HUDEP-2 (cell line): ENCODE data around the gene JAGN1.
"Not testable (repeated sequence)": the region's sequence is repeated elsewhere in the genome, so short reads cannot be mapped to it uniquely, and the experiment has no call there.

Experiments used
- DNase-seq, 76 experiments: peaks; one replicate each; lab custom pipeline; 2025; ENCODE audit not compliant: unreplicated experiment in 76 of 76; lab: John Stamatoyannopoulos, UW

Gene JAGN1

DNA sequence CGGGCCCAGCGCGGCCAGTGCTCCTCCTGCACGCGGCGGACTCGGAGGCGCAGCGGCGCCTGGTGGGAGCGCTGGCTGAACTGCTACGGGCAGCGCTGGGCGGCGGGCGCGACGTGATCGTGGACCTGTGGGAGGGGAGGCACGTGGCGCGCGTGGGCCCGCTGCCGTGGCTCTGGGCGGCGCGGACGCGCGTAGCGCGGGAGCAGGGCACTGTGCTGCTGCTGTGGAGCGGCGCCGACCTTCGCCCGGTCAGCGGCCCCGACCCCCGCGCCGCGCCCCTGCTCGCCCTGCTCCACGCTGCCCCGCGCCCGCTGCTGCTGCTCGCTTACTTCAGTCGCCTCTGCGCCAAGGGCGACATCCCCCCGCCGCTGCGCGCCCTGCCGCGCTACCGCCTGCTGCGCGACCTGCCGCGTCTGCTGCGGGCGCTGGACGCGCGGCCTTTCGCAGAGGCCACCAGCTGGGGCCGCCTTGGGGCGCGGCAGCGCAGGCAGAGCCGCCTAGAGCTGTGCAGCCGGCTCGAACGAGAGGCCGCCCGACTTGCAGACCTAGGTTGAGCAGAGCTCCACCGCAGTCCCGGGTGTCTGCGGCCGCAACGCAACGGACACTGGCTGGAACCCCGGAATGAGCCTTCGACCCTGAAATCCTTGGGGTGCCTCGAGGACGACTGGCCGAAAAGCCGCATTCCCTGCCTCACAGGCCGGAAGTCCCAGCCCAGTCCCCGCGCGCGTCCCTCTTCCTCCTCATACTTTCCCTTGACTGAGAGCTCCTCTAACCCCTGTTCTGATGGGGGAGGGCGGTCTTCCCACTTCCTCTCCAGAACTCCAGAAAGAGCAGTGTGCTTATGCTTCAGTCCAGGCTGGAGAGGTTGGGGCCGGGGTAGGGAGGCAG lies 25.1 kb downstream of the JAGN1 start:
- DNase-seq, result peak in 37 of 76 experiments; percentile 10 to 61 (median 38)

DNA sequence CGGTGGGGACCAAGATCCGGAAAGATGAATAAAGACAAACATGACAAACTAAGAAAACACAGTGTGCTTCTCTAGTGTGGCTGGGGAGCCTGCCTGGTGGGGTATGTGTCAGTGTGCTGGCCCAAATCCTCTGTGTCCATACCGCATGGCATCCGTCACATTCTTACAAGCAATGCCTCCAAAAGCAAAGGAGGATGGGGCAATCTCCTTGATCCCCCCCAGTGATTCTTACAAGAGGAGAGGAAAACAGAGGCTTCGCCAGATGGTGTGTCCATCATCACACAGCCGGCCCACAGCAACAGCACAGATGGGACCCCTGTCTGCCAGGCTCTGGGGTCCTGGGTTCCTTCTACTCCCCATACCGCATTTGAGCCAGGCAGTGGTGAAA lies 25.9 kb downstream of the JAGN1 start:
- no peak for DNase-seq

DNA sequence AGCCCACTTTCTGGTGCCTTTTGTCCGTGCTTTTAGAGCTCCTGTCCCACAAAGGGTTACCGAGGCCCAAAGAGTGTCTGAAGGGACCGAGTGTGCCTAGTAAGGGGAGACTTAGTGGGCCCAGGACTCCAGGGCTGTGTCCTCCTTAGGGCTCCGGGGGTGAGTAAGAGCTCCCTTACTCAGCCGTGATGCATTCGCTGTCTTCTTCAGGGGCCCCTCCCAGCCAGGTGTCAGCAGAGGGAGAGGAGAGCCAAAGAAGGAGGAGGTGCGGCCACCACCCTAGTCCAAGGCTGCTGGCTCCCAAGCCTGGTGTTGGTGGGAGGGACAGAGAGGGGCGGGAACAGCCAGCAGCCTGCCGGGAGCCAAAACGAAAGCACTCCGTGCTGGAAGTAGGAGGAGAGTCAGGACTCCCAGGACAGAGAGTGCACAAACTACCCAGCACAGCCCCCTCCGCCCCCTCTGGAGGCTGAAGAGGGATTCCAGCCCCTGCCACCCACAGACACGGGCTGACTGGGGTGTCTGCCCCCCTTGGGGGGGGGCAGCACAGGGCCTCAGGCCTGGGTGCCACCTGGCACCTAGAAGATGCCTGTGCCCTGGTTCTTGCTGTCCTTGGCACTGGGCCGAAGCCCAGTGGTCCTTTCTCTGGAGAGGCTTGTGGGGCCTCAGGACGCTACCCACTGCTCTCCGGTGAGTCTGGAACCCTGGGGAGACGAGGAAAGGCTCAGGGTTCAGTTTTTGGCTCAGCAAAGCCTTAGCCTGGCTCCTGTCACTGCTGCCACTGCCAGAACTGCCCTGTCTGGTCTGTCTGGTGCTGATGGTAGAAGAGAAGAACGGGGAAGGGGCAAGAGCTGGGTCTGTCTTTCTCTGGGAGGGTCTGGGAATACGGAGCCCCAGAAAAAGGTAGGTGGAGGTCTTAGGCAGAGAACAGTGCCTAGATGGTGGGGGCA lies 26.6 kb downstream of the JAGN1 start, which contains the start of gene IL17RC:
Gene IL17RC, plus strand, starts transcription at position 365 of the 947 bp plus-strand sequence. Its CDS starts 218 bp downstream, at position 583.
- DNase-seq, result peak in 69 of 76 experiments; percentile 5 to 81 (median 60)

DNA sequence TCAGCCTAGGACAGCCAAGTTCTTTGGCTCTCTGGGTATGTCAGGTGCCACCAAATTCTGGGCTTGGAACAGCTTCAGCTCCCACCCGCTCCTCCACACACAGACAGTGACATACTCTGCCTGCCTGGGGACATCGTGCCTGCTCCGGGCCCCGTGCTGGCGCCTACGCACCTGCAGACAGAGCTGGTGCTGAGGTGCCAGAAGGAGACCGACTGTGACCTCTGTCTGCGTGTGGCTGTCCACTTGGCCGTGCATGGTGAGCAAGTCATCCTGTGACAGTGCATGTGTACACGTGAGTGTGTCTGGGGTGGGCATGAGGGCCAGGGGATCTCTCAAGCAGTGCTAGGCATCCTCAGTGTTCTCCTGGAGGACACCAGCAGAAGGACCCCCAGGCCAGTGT lies 27.4 kb downstream of the JAGN1 start:
- no peak for DNase-seq

DNA sequence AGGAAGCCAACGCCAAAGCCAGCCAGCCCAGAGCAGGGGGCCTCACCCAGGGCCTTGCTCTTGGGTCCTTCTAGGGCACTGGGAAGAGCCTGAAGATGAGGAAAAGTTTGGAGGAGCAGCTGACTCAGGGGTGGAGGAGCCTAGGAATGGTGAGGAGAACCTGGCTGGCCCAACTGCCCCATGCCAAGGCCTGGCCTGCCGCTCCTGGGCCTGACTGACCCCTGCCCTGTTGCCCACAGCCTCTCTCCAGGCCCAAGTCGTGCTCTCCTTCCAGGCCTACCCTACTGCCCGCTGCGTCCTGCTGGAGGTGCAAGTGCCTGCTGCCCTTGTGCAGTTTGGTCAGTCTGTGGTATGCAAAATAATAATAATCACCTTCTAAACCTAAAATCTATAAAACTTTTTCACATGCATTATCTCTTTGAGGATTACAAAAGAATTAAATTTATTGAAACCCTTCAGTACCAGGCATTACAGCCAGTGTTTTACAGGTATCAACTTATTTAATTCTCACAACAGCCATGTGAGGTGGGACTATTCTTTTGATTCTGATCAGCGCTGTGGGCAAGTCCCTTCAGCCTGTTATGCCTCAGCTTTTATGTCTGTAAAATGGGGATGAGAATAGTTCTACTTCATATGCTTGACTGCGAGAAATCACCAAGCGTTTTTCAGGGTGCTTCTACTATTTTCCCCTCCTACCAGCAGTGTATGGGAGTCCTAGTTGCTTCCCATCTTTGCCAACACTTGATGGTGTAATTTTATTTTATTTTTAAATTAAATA lies 28.0 kb downstream of the JAGN1 start:
- DNase-seq, result no peak

DNA sequence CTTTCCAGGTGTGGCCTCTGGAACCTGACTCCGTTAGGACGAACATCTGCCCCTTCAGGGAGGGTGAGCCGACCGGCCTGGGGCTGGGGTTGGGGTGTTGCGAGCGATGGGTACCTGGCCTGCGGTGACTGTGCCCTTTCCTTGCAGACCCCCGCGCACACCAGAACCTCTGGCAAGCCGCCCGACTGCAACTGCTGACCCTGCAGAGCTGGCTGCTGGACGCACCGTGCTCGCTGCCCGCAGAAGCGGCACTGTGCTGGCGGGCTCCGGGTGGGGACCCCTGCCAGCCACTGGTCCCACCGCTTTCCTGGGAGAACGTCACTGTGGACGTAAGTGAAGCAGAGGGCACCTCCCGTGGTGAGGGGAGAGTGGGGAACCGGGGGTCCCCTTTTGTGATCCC lies 37.7 kb downstream of the JAGN1 start:
- no peak for DNase-seq

DNA sequence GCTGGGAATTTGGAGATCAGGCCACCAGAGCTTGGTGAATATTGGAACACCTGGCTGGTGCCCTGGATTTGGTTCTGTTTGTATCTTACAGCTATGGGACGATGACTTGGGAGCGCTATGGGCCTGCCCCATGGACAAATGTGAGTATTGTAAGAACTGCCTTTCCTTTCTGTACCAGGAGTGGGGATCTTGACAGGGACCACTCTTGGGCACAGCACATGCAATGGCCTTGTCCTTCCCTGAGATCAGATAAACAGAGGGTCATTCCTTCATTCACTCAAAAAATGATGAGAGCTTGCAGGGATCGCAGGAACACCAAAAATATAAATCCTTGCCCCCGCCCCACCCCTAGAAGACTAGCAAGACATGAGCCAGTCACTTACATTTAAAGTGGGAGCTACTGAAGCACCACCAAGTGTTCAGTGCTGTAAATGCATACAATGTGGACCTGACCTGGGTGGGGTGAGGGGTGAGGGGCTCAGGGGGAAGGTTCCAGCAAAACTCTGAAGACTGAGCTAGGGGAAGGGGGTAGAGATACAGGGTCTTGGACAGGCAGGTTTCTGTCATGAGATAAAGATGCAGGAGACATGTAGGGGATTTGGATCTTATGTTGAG lies 40.5 kb downstream of the JAGN1 start:
- peak in 3 of 76 experiments; percentile 7 to 13 (median 8) for DNase-seq

DNA sequence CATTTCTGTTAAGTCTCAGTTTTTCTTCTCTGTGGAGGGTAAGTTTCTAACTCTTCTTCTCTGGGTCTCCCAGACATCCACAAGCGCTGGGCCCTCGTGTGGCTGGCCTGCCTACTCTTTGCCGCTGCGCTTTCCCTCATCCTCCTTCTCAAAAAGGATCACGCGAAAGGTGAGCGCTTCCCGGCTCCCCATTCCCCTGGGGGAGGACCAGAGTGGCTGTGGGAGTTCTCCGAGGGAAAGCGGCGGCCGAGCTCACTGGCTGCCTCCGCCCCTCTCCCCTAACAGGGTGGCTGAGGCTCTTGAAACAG lies 42.1 kb downstream of the JAGN1 start:
- no peak for DNase-seq

DNA sequence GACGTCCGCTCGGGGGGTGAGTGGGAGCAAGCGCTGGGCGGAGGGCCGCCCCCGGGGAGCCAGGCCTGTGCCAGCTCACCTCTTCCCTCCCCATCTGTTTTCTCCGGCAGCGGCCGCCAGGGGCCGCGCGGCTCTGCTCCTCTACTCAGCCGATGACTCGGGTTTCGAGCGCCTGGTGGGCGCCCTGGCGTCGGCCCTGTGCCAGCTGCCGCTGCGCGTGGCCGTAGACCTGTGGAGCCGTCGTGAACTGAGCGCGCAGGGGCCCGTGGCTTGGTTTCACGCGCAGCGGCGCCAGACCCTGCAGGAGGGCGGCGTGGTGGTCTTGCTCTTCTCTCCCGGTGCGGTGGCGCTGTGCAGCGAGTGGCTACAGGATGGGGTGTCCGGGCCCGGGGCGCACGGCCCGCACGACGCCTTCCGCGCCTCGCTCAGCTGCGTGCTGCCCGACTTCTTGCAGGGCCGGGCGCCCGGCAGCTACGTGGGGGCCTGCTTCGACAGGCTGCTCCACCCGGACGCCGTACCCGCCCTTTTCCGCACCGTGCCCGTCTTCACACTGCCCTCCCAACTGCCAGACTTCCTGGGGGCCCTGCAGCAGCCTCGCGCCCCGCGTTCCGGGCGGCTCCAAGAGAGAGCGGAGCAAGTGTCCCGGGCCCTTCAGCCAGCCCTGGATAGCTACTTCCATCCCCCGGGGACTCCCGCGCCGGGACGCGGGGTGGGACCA lies 42.6 kb downstream of the JAGN1 start:
- DNase-seq, result peak in 72 of 76 experiments; percentile 14 to 84 (median 68)

DNA sequence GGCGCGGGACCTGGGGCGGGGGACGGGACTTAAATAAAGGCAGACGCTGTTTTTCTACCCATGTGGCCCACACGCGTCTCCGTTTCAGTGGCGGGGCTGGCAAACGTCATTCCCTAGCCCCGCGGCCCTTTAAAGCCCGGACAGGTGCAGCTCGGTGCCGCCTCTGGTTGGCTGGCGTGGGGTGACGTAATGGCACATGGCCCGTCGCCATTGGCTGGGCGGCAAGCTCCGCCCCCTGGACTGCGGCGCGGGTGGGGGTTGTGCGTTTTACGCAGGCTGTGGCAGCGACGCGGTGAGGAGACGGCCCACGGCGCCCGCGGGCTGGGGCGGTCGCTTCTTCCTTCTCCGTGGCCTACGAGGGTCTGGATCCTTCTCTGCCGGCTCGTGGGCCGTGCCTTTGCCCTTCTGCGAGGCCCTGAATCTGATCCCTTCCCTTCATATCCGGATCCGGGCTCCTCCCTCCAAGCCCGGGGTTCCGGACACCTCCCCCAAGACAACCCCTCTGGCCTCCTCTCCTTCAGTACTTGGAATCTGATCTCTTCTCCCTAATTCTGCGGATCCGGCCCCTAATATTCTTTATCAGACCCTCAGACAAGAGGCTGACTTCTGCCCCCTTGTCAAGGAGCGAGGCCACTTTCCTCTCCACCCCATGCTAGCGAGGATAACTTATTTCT lies 43.3 kb downstream of the JAGN1 start, which contains the start of gene CRELD1:
Gene CRELD1, plus strand, starts transcription at position 274 of the 674 bp plus-strand sequence. CDS start 605 bp downstream, outside the sequence.
- peak in 74 of 76 experiments; percentile 60 to 96 (median 91) for DNase-seq

DNA sequence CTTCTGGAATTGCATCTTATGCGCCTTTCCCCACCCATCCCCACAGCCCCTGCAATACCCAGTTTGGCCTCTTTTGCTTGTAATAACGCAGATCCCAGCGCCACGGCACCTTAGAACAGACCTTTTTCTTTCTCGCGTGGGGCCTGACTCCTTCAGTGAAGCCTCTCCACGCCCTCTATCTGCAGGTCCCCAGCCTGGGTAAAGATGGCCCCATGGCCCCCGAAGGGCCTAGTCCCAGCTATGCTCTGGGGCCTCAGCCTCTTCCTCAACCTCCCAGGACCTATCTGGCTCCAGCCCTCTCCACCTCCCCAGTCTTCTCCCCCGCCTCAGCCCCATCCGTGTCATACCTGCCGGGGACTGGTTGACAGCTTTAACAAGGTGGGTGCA lies 43.8 kb downstream of the JAGN1 start:
- peak in 9 of 76 experiments; percentile 24 to 48 (median 41) for DNase-seq

DNA sequence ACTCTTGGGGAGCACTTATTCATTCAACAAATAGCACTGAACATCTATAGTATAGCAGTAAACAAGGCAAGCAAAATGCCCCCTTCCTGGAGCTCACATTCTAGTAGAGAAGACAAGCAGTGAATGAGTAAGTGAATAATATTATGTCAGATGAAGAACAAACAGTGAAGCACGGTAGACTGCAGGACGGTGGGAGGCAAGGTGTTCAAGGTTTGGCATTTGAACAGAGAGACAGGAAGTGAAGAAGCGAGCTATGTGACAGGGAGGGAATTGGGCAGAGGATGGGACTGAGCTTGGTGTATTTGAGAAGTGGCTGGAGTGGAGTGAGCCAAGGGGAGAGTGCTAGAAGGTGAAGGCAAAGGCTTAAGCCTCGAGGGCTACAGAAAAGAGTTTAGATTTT lies 44.6 kb downstream of the JAGN1 start:
- DNase-seq, result no peak

DNA sequence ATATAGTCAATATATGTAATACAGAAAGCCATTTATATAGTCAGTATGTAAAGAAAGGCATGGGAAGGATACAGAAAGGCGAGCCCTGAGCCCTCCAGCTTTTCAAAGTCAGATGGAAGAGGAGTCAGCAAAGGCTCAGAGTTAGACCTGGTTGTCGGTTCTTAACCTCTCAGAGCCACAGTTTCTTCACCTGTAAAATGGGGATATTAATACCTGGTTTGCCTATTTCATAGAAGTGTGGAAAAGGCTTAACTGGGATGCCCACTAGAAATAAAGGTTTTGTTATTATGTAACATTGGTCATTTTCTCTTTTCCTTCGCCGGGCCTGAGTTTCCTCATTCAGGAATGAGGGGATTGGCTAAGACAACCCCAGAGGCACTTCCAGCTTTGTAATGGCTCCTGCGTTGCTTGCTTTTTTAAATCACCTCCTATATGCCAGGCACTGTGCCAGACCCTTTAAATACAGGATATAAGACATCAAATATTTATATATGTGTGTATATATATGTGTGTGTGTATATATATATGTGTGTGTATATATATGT lies 45.6 kb downstream of the JAGN1 start:
- no peak for DNase-seq

DNA sequence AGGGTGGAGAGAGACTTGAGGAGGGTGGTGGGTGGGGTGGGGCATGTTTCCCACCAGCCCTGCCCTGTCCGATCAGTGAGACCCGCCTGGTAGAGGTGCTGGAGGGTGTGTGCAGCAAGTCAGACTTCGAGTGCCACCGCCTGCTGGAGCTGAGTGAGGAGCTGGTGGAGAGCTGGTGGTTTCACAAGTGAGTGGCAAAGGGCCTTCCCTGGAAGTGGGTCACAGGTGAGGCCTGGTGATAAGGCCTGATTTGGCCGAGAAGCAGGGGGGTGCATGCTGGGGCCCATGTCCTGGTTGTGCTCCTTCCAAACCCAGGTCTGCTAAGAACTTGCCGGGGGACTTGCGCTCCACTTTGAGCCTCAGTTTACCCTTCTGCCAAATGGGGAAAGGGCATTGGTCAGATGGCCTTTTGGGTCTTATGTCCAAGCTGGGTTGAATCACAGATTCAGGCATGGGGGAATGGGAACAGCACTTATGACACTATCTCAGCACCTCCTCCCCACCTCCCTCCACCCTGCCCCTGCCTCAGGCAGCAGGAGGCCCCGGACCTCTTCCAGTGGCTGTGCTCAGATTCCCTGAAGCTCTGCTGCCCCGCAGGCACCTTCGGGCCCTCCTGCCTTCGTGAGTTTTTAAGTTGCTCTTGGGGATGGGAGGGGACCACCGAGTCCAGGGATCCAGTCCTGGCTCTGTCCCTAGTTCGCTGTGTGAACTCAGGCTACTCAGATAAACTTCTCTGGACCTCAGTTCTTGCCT lies 47.3 kb downstream of the JAGN1 start:
- DNase-seq, result peak in 3 of 76 experiments; percentile 8 to 18 (median 9)

DNA sequence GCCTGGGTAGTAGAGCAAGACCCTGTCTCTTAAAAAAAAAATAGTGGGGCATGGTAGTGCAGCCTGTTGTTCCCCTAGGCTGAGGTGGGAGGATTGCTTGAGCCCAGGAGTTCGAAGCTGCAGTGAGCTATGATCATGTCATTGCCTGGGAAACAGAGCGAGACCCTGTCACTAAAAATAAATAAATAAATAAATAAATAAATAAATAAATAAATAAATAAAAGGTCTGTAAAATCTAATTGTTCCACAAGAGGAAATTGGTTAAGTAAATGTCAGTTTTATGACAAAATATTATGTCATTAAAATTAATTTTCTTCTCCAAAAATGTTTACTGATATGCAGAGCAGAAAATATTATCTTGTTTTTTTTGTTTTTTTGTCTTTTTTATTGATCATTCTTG lies 48.6 kb downstream of the JAGN1 start:
- no peak for DNase-seq

DNA sequence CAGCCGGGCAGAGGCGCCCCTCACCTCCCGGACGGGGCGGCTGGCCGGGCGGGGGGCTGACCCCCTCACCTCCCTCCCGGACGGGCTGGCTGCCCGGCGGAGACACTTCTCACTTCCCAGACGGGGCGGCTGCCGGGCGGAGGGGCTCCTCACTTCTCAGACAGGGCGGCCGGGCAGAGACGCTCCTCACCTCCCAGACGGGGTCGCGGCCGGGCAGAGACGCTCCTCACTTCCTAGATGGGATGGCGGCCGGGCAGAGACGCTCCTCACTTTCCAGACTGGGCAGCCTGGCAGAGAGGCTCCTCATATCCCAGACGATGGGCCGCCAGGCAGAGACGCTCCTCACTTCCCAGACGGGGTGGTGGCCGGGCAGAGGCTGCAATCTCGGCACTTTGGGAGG lies 49.5 kb downstream of the JAGN1 start:
- not testable (repeated sequence) for DNase-seq

DNA sequence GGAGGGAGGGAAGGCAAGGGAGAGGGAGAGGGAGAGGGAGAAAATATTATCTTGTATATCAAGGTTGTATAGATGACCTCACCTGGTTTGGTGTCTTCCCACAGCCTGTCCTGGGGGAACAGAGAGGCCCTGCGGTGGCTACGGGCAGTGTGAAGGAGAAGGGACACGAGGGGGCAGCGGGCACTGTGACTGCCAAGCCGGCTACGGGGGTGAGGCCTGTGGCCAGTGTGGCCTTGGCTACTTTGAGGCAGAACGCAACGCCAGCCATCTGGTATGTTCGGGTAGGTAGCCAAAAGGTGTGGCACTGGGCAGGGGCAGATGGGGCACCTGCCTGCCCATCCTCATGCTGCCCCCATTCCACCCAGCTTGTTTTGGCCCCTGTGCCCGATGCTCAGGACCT lies 50.3 kb downstream of the JAGN1 start:
- no peak for DNase-seq

DNA sequence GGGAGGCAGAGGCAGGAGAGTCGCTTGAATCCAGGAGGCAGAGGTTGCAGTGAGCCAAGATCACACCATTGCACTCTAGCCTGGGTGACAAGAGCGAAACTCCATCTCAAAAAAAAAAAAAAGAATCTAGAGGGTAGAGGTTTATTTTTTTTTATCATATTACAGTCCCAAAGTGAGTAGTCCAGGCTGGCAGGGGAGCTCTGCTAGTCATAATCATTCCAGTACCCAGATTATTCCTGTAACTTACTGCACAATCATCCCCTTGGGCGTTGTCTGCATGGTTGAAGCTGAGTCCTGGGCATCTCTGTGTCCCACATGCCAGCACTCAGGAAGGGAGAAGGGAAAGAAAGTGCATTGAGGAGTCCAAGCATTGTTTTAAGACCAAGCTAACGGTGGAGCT lies 51.8 kb downstream of the JAGN1 start:
- no peak for DNase-seq
